Measurements from ENCODE around the gene GAGE12C. TPM values are rescaled to one million over a fixed set of nuclear protein-coding genes. Genes with fewer than 3 reads are reported as not detected.
"Not testable (repeated sequence)": the region's sequence is repeated elsewhere in the genome, so short reads cannot be mapped to it uniquely, and the experiment has no call there.

GAGE12C gene
- total and polyA plus RNA-seq, 2 of the 8 experiments (the other 6 are each of a cell fraction or from before 2014, with no cell fraction given): not detected

DNA sequence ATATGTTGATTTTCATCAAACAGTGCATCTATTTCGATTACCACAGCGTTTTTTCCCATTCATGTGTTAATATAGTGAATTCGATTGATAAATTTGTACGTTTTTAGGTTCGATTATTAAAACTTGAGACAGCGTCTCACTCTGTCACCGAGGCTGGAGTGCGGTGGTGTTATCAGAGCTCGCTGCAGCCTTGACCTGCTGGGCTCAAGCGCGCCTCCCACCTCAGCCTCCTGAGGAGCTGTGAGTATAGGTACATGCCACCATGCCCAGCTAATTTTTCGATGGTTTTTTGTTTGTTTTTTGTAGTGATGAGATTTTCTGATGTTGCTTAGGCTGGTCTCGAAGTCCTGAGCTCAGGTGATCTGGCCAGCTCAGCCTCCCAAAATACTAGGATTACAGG, 37.2 kb downstream of the GAGE12C start:
- H2BK15ac ChIP-seq (ENCODE audit: low read length); H2BK20ac ChIP-seq (ENCODE audit: low read length); CTCF ChIA-PET (ENCODE audit: partially characterized antibody); H3K4me2 ChIP-seq (ENCODE audit: insufficient read depth in 1 of 2, low read depth in 2 of 2, low read length in 2 of 2); H4K8ac ChIP-seq (ENCODE audit: extremely low read depth, insufficient read depth, low read length); H3K4ac ChIP-seq (replicated peaks; ENCODE audit: insufficient read length, low read depth, low read length); H3K27me3 ChIP-seq (replicated peaks in 1 of 4; ENCODE audit: control insufficient read depth in 3 of 4, extremely low read depth in 1 of 4, insufficient read depth in 3 of 4, low read length in 3 of 4); H3K18ac ChIP-seq (ENCODE audit: extremely low read depth, low read length); H3K56ac ChIP-seq (replicated peaks; ENCODE audit: insufficient read length, low read depth, low read length); FAIRE-seq; H3K4me1 ChIP-seq (replicated peaks in 1 of 4; ENCODE audit: control insufficient read depth in 3 of 4, insufficient read depth in 4 of 4, low read length in 3 of 4); H2BK120ac ChIP-seq (replicated peaks; ENCODE audit: low read depth, low read length); DNase-seq (ENCODE audit: low read depth in 1 of 2, low spot score in 2 of 2); H3K36me3 ChIP-seq (ENCODE audit: control insufficient read depth in 2 of 4, insufficient read depth in 4 of 4, low read length in 3 of 4); H3K23me2 ChIP-seq (ENCODE audit: low read depth, low read length); H3K9me3 ChIP-seq (ENCODE audit: insufficient read depth in 2 of 2, low read depth in 1 of 2, low read length in 1 of 2); H3K79me1 ChIP-seq (ENCODE audit: low read depth, low read length); H4K5ac ChIP-seq (ENCODE audit: insufficient read length, low read depth, low read length); H3K23ac ChIP-seq (ENCODE audit: insufficient read length); H2BK12ac ChIP-seq (ENCODE audit: low read depth, low read length); H4K20me1 ChIP-seq (replicated peaks in 1 of 2; ENCODE audit: control insufficient read depth in 1 of 2, insufficient read depth in 2 of 2, low read length in 2 of 2); H3K4me3 ChIP-seq (ENCODE audit: extremely low read depth in 1 of 4, insufficient read depth in 2 of 4, low read depth in 3 of 4, low read length in 4 of 4); H3K79me2 ChIP-seq (ENCODE audit: control insufficient read depth in 1 of 2, insufficient read depth in 2 of 2, low read length in 2 of 2); H3K27ac ChIP-seq (ENCODE audit: low read depth, low read length); H2AFZ ChIP-seq (ENCODE audit: low read length); POLR2A ChIA-PET (ENCODE audit: partially characterized antibody); H3K14ac ChIP-seq (ENCODE audit: insufficient read length); H3K9ac ChIP-seq (replicated peaks in 1 of 4; ENCODE audit: extremely low read depth in 1 of 4, low read depth in 3 of 4, low read length in 3 of 4); H4K91ac ChIP-seq (replicated peaks; ENCODE audit: insufficient read length, low read length); H2AK5ac ChIP-seq (ENCODE audit: low read depth, low read length); H2BK5ac ChIP-seq (ENCODE audit: low read depth, low read length): not testable (repeated sequence)
- 99% methylated on average over 7 of the region's 13 CpGs; no CpG with 5 or more reads in 1 of the 2 experiments for WGBS, 2 experiments (ENCODE audit: extremely low coverage in 1 of 2, insufficient coverage in 1 of 2, insufficient read length in 1 of 2, insufficient replicate concordance in 2 of 2, low coverage in 1 of 2, low lambda C conversion rate in 2 of 2, missing lambda C conversion rate in 1 of 2)

DNA sequence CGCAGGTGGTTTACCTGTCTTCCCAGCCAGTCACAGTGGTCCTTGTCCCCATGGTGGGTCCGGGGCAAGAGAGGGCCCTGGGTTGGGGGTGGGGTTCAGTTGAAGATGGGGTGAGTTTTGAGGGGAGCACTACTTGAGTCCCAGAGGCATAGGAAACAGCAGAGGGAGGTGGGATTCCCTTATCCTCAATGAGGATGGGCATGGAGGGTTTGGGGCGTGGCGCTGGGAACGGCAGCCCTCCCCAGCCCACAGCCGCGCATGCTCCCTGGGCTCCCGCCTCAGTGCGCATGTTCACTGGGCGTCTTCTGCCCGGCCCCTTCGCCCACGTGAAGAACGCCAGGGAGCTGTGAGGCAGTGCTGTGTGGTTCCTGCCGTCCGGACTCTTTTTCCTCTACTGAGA, 38.1 kb downstream of the GAGE12C start, which contains the start of gene GAGE12G:
TSS of gene GAGE12G (plus strand) at position 301 of the 400 bp plus-strand sequence. CDS start 1,155 bp downstream, outside the sequence.
- H2BK20ac ChIP-seq (ENCODE audit: low read length); H3K9me3 ChIP-seq (ENCODE audit: insufficient read depth in 2 of 2, low read depth in 1 of 2, low read length in 1 of 2); H2BK120ac ChIP-seq (replicated peaks; ENCODE audit: low read depth, low read length); H4K91ac ChIP-seq (replicated peaks; ENCODE audit: insufficient read length, low read length); H3K27ac ChIP-seq (ENCODE audit: low read depth, low read length); H3K9ac ChIP-seq (replicated peaks in 1 of 4; ENCODE audit: extremely low read depth in 1 of 4, low read depth in 3 of 4, low read length in 3 of 4); H3K4me2 ChIP-seq (ENCODE audit: insufficient read depth in 1 of 2, low read depth in 2 of 2, low read length in 2 of 2); H2BK5ac ChIP-seq (ENCODE audit: low read depth, low read length); H3K18ac ChIP-seq (ENCODE audit: extremely low read depth, low read length); H2AK5ac ChIP-seq (ENCODE audit: low read depth, low read length); H3K23ac ChIP-seq (ENCODE audit: insufficient read length); H3K79me1 ChIP-seq (ENCODE audit: low read depth, low read length); FAIRE-seq; H4K8ac ChIP-seq (ENCODE audit: extremely low read depth, insufficient read depth, low read length); H3K4ac ChIP-seq (replicated peaks; ENCODE audit: insufficient read length, low read depth, low read length); H3K4me1 ChIP-seq (replicated peaks in 1 of 4; ENCODE audit: control insufficient read depth in 3 of 4, insufficient read depth in 4 of 4, low read length in 3 of 4); H2BK15ac ChIP-seq (ENCODE audit: low read length); H3K36me3 ChIP-seq (ENCODE audit: control insufficient read depth in 2 of 4, insufficient read depth in 4 of 4, low read length in 3 of 4); DNase-seq (ENCODE audit: low read depth in 1 of 2, low spot score in 2 of 2); H3K27me3 ChIP-seq (replicated peaks in 1 of 4; ENCODE audit: control insufficient read depth in 3 of 4, extremely low read depth in 1 of 4, insufficient read depth in 3 of 4, low read length in 3 of 4); H3K56ac ChIP-seq (replicated peaks; ENCODE audit: insufficient read length, low read depth, low read length); H2AFZ ChIP-seq (ENCODE audit: low read length); H4K20me1 ChIP-seq (replicated peaks in 1 of 2; ENCODE audit: control insufficient read depth in 1 of 2, insufficient read depth in 2 of 2, low read length in 2 of 2); H3K4me3 ChIP-seq (ENCODE audit: extremely low read depth in 1 of 4, insufficient read depth in 2 of 4, low read depth in 3 of 4, low read length in 4 of 4); CTCF ChIA-PET (ENCODE audit: partially characterized antibody); H3K79me2 ChIP-seq (ENCODE audit: control insufficient read depth in 1 of 2, insufficient read depth in 2 of 2, low read length in 2 of 2); H3K23me2 ChIP-seq (ENCODE audit: low read depth, low read length); POLR2A ChIA-PET (ENCODE audit: partially characterized antibody); H4K5ac ChIP-seq (ENCODE audit: insufficient read length, low read depth, low read length); H2BK12ac ChIP-seq (ENCODE audit: low read depth, low read length); H3K14ac ChIP-seq (ENCODE audit: insufficient read length): not testable (repeated sequence)
- no CpG with 5 or more reads among the region's 16 CpGs for WGBS, 2 experiments (ENCODE audit: extremely low coverage in 1 of 2, insufficient coverage in 1 of 2, insufficient read length in 1 of 2, insufficient replicate concordance in 2 of 2, low coverage in 1 of 2, low lambda C conversion rate in 2 of 2, missing lambda C conversion rate in 1 of 2)
